ENCODE results near the gene PAPPA. TPM values are rescaled to one million over a fixed set of nuclear protein-coding genes. Genes with fewer than 3 reads are reported as not detected.

Gene PAPPA
- total RNA-seq, 2 donors from 2014 or later: 0.09 TPM

- TF ChIP-seq CTCF (conservative IDR thresholded peaks at IDR 0.05): no peak
- Histone ChIP-seq H3K27ac (ENCODE audit: low read depth, low read length) (no peak overlapping the region), H3K9me3 (ENCODE audit: control insufficient read depth, low read length) (no peaks in the 10 kb centered on the region), H3K27me3 (ENCODE audit: control insufficient read depth, insufficient read depth, low read length, poor library complexity, severe bottlenecking) (no peaks in the 10 kb centered on the region), H3K36me3 (ENCODE audit: control insufficient read depth, insufficient read depth, low read length) (no peaks in the 10 kb centered on the region), H3K4me3 (ENCODE audit: low read length) (no peak overlapping the region), H3K4me1 (ENCODE audit: control insufficient read depth, insufficient read depth, low read length) (peaks cover 3% of the 10 kb centered on the region), H3K9ac (ENCODE audit: extremely low read depth, low read length, poor library complexity, severe bottlenecking) (no peak overlapping the region)
- no peak overlapping the region for H3K27ac Mint-ChIP-seq
- DNase-seq: no peak
- no peak overlapping the region for H3K4me3 Mint-ChIP-seq
- peaks cover 5% of the 10 kb centered on the region for H3K4me1 Mint-ChIP-seq
- peaks cover 10% of the 10 kb centered on the region for H3K27me3 Mint-ChIP-seq (ENCODE audit: insufficient read depth)
- H3K36me3 Mint-ChIP-seq (ENCODE audit: low read depth): no peaks in the 10 kb centered on the region
- no peaks in the 10 kb centered on the region for H3K9me3 Mint-ChIP-seq
These were observed 8.6 kb upstream of the PAPPA start for GRCh38 chr9:116145036-116145435.

- Histone ChIP-seq H3K27me3 (ENCODE audit: control insufficient read depth, insufficient read depth, low read length, poor library complexity, severe bottlenecking) (peaks cover 12% of the 10 kb centered on the region), H3K4me1 (ENCODE audit: control insufficient read depth, insufficient read depth, low read length) (peaks cover 3% of the 10 kb centered on the region), H3K9ac (ENCODE audit: extremely low read depth, low read length, poor library complexity, severe bottlenecking) (no peak overlapping the region), H3K9me3 (ENCODE audit: control insufficient read depth, low read length) (no peaks in the 10 kb centered on the region), H3K4me3 (ENCODE audit: low read length) (no peak overlapping the region), H3K27ac (ENCODE audit: low read depth, low read length) (no peak overlapping the region), H3K36me3 (ENCODE audit: control insufficient read depth, insufficient read depth, low read length) (no peaks in the 10 kb centered on the region)
- 76 to 100% methylated on average over 2 to 4 of the region's 4 CpGs for WGBS, 2 experiments (ENCODE audit: insufficient coverage in 1 of 2, insufficient read length in 1 of 2)
- Mint-ChIP-seq H3K27me3 (ENCODE audit: insufficient read depth) (peaks cover 32% of the 10 kb centered on the region), H3K36me3 (ENCODE audit: low read depth) (no peaks in the 10 kb centered on the region), H3K4me1 (peaks cover 6% of the 10 kb centered on the region), H3K27ac (no peak overlapping the region), H3K9me3 (no peaks in the 10 kb centered on the region), H3K4me3 (no peak overlapping the region)
- no peak for TF ChIP-seq CTCF (conservative IDR thresholded peaks at IDR 0.05)
- no peak for DNase-seq
These were observed 5.8 kb upstream of the PAPPA start for GRCh38 chr9:116147821-116148220.

- Histone ChIP-seq H3K9me3 (ENCODE audit: control insufficient read depth, low read length) (no peaks in the 10 kb centered on the region), H3K9ac (ENCODE audit: extremely low read depth, low read length, poor library complexity, severe bottlenecking) (no peak overlapping the region), H3K4me1 (ENCODE audit: control insufficient read depth, insufficient read depth, low read length) (peaks cover 3% of the 10 kb centered on the region), H3K4me3 (ENCODE audit: low read length) (no peak overlapping the region), H3K27me3 (ENCODE audit: control insufficient read depth, insufficient read depth, low read length, poor library complexity, severe bottlenecking) (peaks cover 29% of the 10 kb centered on the region), H3K27ac (ENCODE audit: low read depth, low read length) (no peak overlapping the region), H3K36me3 (ENCODE audit: control insufficient read depth, insufficient read depth, low read length) (no peaks in the 10 kb centered on the region)
- H3K9me3 Mint-ChIP-seq: no peaks in the 10 kb centered on the region
- DNase-seq: peak; percentile 82
- H3K36me3 Mint-ChIP-seq (ENCODE audit: low read depth): no peaks in the 10 kb centered on the region
- peaks cover 14% of the 10 kb centered on the region for H3K4me1 Mint-ChIP-seq
- WGBS, 2 experiments (ENCODE audit: insufficient coverage in 1 of 2, insufficient read length in 1 of 2): 32 to 39% methylated on average over 4 of the region's 4 CpGs
- peak; percentile 89 for TF ChIP-seq CTCF (conservative IDR thresholded peaks at IDR 0.05)
- H3K27ac Mint-ChIP-seq: no peak overlapping the region
- H3K27me3 Mint-ChIP-seq (ENCODE audit: insufficient read depth): peaks cover 41% of the 10 kb centered on the region
- H3K4me3 Mint-ChIP-seq: no peak overlapping the region
These were observed 3.7 kb upstream of the PAPPA start for GRCh38 chr9:116149844-116150243.
